B cell (primary cell): ENCODE results near the gene CCR4. TPM values are rescaled to one million over a fixed set of nuclear protein-coding genes. Genes with fewer than 3 reads are reported as not detected.
A peak's percentile ranks its signal among the peaks of the same experiment; 100 is the strongest.

Source experiments
- ATAC-seq: fragments of 200-7000 bp; cut with Tn5 transposase; one replicate; pipeline ENCODE4 v1.10.0; 2021; ENCODE audit warnings: low read depth, mild to moderate bottlenecking, moderate number of reproducible peaks, moderate library complexity
- CTCF ChIA-PET: fragments of 350-600 bp; sonication (Branson Sonifier 250); formaldehyde crosslinking; loops from one replicate; lab custom pipeline; 2021; ENCODE audit warnings: antibody characterized with exemption, inconsistent platforms; lab: Charles Lee
- POLR2A ChIA-PET: fragments of 350-600 bp; sonication (Branson Sonifier 250); formaldehyde crosslinking; loops from one replicate; lab custom pipeline; 2021; ENCODE audit warnings: antibody characterized with exemption; lab: Charles Lee
- DNase-seq: peaks from one replicate; pipeline ENCODE4 v3.0.0; 2013
- H2AFZ ChIP-seq: 2 replicates; pipeline ENCODE4 v1.6.1; 2012; ENCODE audit warnings: mild to moderate bottlenecking, low read depth, low read length; ENCODE audit not compliant: insufficient read depth, poor library complexity, severe bottlenecking
- H3K27ac ChIP-seq, 2 donors: 1 replicate in 1 of 2; 2 replicates in 1 of 2; pipeline ENCODE4 v1.5.1; 2012 to 2013; ENCODE audit warnings: low read length in 2 of 2, mild to moderate bottlenecking in 2 of 2, moderate library complexity in 1 of 2
- H3K27me3 ChIP-seq, 4 experiments: fragments of 200-600 bp in 1 of 4; sonication (generic) in 1 of 4; replicated peaks in 1 of 4; 1 replicate in 2 of 4; 2 replicates in 2 of 4; pipeline versions ENCODE4 v1.6.1 to v1.7.0; 2013 to 2016; ENCODE audit warnings: low read length in 3 of 4, mild to moderate bottlenecking in 2 of 4, mixed read lengths in 1 of 4, moderate library complexity in 1 of 4; ENCODE audit not compliant: insufficient read depth in 4 of 4, control insufficient read depth in 3 of 4; ENCODE audit errors: control extremely low read depth in 1 of 4
- H3K36me3 ChIP-seq, 2 experiments: replicated peaks in 1 of 2; 1 replicate in 1 of 2; 2 replicates in 1 of 2; pipeline versions ENCODE4 v1.6.1 to v1.7.1; 2013; ENCODE audit warnings: low read length in 1 of 2; ENCODE audit not compliant: insufficient read depth in 2 of 2, control insufficient read depth in 1 of 2; ENCODE audit errors: control extremely low read depth in 1 of 2, extremely low read depth in 1 of 2
- H3K4me1 ChIP-seq, 2 donors: fragments of 200-600 bp in 1 of 2; sonication (generic) in 1 of 2; 1 replicate in 1 of 2; 2 replicates in 1 of 2; pipeline versions ENCODE4 v1.5.1 to v1.6.1; 2013 to 2017; ENCODE audit warnings: low read length in 2 of 2; ENCODE audit not compliant: control insufficient read depth in 2 of 2, insufficient read depth in 2 of 2
- H3K4me2 ChIP-seq: replicated peaks from 2 replicates; pipeline ENCODE3; 2012; ENCODE audit warnings: mild to moderate bottlenecking, low read depth, low read length; ENCODE audit not compliant: poor library complexity, severe bottlenecking
- H3K4me3 ChIP-seq, 5 experiments: fragments of 200-600 bp in 1 of 5; sonication (generic) in 1 of 5; 1 replicate in 3 of 5; 2 replicates in 2 of 5; pipeline versions ENCODE4 v1.5.1 to v1.7.0; 2011 to 2016; ENCODE audit warnings: low read length in 4 of 5, mild to moderate bottlenecking in 4 of 5, low read depth in 2 of 5, control low read depth in 1 of 5, moderate library complexity in 1 of 5; ENCODE audit not compliant: insufficient read depth in 1 of 5; ENCODE audit errors: control extremely low read depth in 1 of 5, extremely low read depth in 1 of 5
- H3K79me2 ChIP-seq: fragments of 200-600 bp; sonication (generic); one replicate; pipeline ENCODE4 v1.6.0; 2016; ENCODE audit warnings: low read length; ENCODE audit not compliant: control insufficient read depth, insufficient read depth
- H3K9ac ChIP-seq: fragments of 200-600 bp; sonication (generic); 2 replicates; pipeline ENCODE4 v1.6.1; 2017; ENCODE audit warnings: mild to moderate bottlenecking, low read length, moderate library complexity
- H3K9me3 ChIP-seq, 3 donors: one replicate each; pipeline versions ENCODE4 v1.6.1 to v1.7.1; 2013; ENCODE audit warnings: low read length in 2 of 3; ENCODE audit not compliant: control insufficient read depth in 2 of 3, insufficient read depth in 1 of 3; ENCODE audit errors: control extremely low read depth in 1 of 3
- H4K20me1 ChIP-seq: 2 replicates; pipeline ENCODE4 v1.6.0; 2012; ENCODE audit warnings: mild to moderate bottlenecking, low read length; ENCODE audit not compliant: insufficient read depth, control insufficient read depth, poor library complexity, severe bottlenecking
- H3K27ac Mint-ChIP-seq: one replicate; pipeline ENCODE4 v1.8.0; 2021; ENCODE audit warnings: mixed read lengths
- H3K27me3 Mint-ChIP-seq: one replicate; pipeline ENCODE4 v1.8.0; 2021; ENCODE audit warnings: mixed read lengths
- H3K4me1 Mint-ChIP-seq: one replicate; pipeline ENCODE4 v1.8.0; 2021; ENCODE audit warnings: mixed read lengths
- H3K4me3 Mint-ChIP-seq: one replicate; pipeline ENCODE4 v1.8.0; 2021; ENCODE audit warnings: mixed read lengths
- H3K9me3 Mint-ChIP-seq: one replicate; pipeline ENCODE4 v1.8.0; 2022; ENCODE audit warnings: mixed read lengths; ENCODE audit not compliant: insufficient read depth
- EZH2 ChIP-seq: IDR thresholded peaks from 2 replicates; pipeline ENCODE4 v1.6.1; 2012; ENCODE audit warnings: borderline replicate concordance, low read depth, mild to moderate bottlenecking, moderate library complexity, low read length; ENCODE audit not compliant: insufficient read depth, poor library complexity, severe bottlenecking
- WGBS: methylation state at CpG from one replicate; pipeline ENCODE4 v1.1.5; 2013; ENCODE audit warnings: missing lambda C conversion rate; ENCODE audit not compliant: insufficient coverage; 5-methylcytosine and 5-hydroxymethylcytosine counted together
- intact Hi-C: fragments of 100-400 bp; cut with micrococcal nuclease; formaldehyde crosslinking; loops from one replicate; pipeline ENCODE4 v1.10.0; 2022
- polyA plus RNA-seq: library from polyadenylated mRNA; depleted of rRNA; stranded (reverse); fragments of >200 nt; gene quantifications from 2 replicates; pipeline ENCODE4 v1.2.3, GENCODE V29; 2012
- total RNA-seq, 2 donors: library from RNA; stranded (reverse); fragments of 120-200 nt in 1 of 2; gene quantifications; 1 replicate in 1 of 2; 2 replicates in 1 of 2; pipeline versions ENCODE4 v1.2.3 to v1.2.4, GENCODE V29; 2013 to 2022
- TF ChIP-seq, protein P1 (sequence below): fragments of 200-600 bp; IDR thresholded peaks from one replicate; pipeline ENCODE4 v1.8.0; 2022; ENCODE audit warnings: antibody characterized with exemption, mild to moderate bottlenecking

The CCR4 gene
- total and polyA plus RNA-seq, 2 donors (not counting 1 experiment from before 2014, with no cell fraction given) = 0.04 to 0.12 TPM

DNA sequence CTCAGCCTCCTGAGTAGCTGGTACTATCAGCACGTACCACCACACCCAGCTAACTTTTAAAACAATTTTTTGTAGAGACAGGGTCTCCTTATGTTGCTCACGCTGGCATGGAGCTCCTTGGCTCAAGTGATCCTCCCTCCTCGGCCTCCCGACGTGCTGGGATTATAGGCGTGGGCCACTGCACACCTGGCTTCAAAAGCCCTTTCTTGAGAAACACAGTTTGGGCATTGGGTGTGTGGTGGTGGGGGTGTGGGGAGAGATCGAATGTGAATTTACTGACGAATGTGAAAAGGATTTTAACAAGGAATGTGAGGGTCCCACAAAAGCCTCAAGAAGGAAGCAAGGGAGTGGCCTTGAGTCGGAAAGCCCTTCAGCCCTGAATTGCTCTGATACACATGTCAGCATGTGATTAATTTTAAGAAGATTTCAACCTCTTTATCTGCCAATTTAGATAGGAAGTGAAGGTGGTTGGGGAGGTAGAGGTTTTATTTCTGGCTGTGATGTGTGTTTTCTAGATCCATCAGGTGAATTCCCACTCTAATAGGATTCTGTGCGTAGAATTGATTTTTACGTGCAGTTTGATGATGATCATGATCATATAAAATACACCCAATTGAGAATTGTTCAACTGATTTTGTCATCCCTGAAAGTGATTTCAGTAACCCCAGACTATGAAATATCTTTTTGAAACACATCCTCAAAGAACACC, 1.1 kb downstream of the CCR4 start:
- Histone ChIP-seq H4K20me1 (no peaks in the 10 kb centered on the region), H3K36me3 (no peaks in the 10 kb centered on the region), H3K9me3 (no peaks in the 10 kb centered on the region), H3K4me2 (no peak overlapping the region), H3K4me1 (peaks cover 0 to 18% of the 10 kb centered on the region in 2 donors), H3K27me3 (no peaks in the 10 kb centered on the region), H3K79me2 (no peaks in the 10 kb centered on the region), H3K27ac (no peak overlapping the region), H2AFZ (no peak overlapping the region), H3K9ac (no peak overlapping the region), H3K4me3 (no peak overlapping the region)
- 78% methylated on average over 9 of the region's 11 CpGs for WGBS
- no peak for ATAC-seq
- TF ChIP-seq, protein P1, sequence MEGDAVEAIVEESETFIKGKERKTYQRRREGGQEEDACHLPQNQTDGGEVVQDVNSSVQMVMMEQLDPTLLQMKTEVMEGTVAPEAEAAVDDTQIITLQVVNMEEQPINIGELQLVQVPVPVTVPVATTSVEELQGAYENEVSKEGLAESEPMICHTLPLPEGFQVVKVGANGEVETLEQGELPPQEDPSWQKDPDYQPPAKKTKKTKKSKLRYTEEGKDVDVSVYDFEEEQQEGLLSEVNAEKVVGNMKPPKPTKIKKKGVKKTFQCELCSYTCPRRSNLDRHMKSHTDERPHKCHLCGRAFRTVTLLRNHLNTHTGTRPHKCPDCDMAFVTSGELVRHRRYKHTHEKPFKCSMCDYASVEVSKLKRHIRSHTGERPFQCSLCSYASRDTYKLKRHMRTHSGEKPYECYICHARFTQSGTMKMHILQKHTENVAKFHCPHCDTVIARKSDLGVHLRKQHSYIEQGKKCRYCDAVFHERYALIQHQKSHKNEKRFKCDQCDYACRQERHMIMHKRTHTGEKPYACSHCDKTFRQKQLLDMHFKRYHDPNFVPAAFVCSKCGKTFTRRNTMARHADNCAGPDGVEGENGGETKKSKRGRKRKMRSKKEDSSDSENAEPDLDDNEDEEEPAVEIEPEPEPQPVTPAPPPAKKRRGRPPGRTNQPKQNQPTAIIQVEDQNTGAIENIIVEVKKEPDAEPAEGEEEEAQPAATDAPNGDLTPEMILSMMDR = no peak
- no peak for TF ChIP-seq EZH2
- no peak for DNase-seq
- CTCF ChIA-PET = interaction anchor here (1.7 to 2.1 kb wide), 2 partner anchors 122 to 420 kb away, joined by 5 to 6 read pairs; no protein-coding TSS in a partner anchor
- Mint-ChIP-seq H3K9me3 (no peaks in the 10 kb centered on the region), H3K27ac (peak overlapping the region; percentile 50), H3K4me1 (peaks cover 12% of the 10 kb centered on the region), H3K4me3 (no peak overlapping the region), H3K27me3 (no peaks in the 10 kb centered on the region)
- intact Hi-C loops = no loop called here
- POLR2A ChIA-PET = interaction anchor here (0.7 kb wide), 1 partner anchor 122 kb away, joined by 6 read pairs; no protein-coding TSS in a partner anchor

DNA sequence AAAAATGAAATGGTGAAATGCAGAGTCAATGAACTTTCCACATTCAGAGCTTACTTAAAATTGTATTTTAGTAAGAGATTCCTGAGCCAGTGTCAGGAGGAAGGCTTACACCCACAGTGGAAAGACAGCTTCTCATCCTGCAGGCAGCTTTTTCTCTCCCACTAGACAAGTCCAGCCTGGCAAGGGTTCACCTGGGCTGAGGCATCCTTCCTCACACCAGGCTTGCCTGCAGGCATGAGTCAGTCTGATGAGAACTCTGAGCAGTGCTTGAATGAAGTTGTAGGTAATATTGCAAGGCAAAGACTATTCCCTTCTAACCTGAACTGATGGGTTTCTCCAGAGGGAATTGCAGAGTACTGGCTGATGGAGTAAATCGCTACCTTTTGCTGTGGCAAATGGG, 3.1 kb downstream of the CCR4 start:
- H3K4me3 ChIP-seq = no peak overlapping the region
- TF ChIP-seq EZH2 = no peak
- TF ChIP-seq, protein P1 = no peak
- Mint-ChIP-seq H3K4me3 (no peak overlapping the region), H3K4me1 (peaks cover 7% of the 10 kb centered on the region), H3K9me3 (no peaks in the 10 kb centered on the region), H3K27me3 (no peaks in the 10 kb centered on the region), H3K27ac (no peak overlapping the region)
- intact Hi-C loops = no loop called here
- no peaks in the 10 kb centered on the region for H3K9me3 ChIP-seq
- no peaks in the 10 kb centered on the region for H4K20me1 ChIP-seq
- no peak overlapping the region for H3K4me2 ChIP-seq
- no CpG with 5 or more reads among the region's 1 CpG for WGBS
- ATAC-seq = no peak
- CTCF ChIA-PET = interaction anchor here (1.2 kb wide), 1 partner anchor 20 kb away, joined by 3 read pairs; no protein-coding TSS in a partner anchor
- H3K27ac ChIP-seq = no peak overlapping the region
- DNase-seq = no peak
- H3K27me3 ChIP-seq = no peaks in the 10 kb centered on the region
- H3K4me1 ChIP-seq = peaks cover 0 to 12% of the 10 kb centered on the region in 2 donors
- H3K79me2 ChIP-seq = no peaks in the 10 kb centered on the region
- H3K36me3 ChIP-seq = no peaks in the 10 kb centered on the region
- POLR2A ChIA-PET = no interaction called here
- no peak overlapping the region for H2AFZ ChIP-seq
- no peak overlapping the region for H3K9ac ChIP-seq
